ENCODE measurements around the gene SOCS7. TPM values are rescaled to one million over a fixed set of nuclear protein-coding genes. Genes with fewer than 3 reads are reported as not detected.

SOCS7 gene
- total RNA-seq, 1 experiment from 2014 or later: 29.2 TPM

DNA sequence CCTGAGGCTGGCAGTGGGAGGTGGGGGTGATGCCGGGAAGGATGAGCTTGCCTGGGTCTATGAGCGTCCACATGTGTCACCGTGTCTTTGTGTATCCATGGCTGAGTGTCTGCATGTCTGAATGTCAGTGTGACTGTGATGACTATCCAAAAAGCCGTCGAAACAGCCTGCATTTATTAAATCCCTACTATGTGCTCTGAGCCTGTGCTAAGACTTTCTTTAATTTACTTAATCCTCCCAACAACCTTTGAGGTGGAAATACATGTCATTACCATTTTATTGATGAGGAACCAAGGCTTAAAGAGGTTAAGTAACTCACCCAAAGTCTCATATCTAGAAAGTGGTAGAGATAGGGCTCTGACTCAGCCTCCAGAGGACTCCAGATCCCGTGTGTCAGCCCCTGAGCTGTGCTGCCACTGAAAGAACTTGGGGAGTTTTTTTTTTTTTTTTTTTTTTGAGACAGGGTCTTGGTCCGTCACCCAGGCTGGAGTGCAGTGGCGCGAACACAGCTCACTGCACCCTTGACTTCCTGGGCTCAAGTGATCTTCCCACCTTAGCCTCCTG is 96.6 kb downstream of the SOCS7 start:
- H3K4me1 ChIP-seq: peaks cover 59% of the 10 kb centered on the region
- no peaks in the 10 kb centered on the region for H3K27me3 ChIP-seq (replicated peaks; ENCODE audit: control insufficient read depth, insufficient read depth, low read length)
- H3K4me3 ChIP-seq (ENCODE audit: low read depth, low read length): no peak overlapping the region
- POLR2A ChIA-PET: no interaction called here
- TF ChIP-seq, protein P1, sequence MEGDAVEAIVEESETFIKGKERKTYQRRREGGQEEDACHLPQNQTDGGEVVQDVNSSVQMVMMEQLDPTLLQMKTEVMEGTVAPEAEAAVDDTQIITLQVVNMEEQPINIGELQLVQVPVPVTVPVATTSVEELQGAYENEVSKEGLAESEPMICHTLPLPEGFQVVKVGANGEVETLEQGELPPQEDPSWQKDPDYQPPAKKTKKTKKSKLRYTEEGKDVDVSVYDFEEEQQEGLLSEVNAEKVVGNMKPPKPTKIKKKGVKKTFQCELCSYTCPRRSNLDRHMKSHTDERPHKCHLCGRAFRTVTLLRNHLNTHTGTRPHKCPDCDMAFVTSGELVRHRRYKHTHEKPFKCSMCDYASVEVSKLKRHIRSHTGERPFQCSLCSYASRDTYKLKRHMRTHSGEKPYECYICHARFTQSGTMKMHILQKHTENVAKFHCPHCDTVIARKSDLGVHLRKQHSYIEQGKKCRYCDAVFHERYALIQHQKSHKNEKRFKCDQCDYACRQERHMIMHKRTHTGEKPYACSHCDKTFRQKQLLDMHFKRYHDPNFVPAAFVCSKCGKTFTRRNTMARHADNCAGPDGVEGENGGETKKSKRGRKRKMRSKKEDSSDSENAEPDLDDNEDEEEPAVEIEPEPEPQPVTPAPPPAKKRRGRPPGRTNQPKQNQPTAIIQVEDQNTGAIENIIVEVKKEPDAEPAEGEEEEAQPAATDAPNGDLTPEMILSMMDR (IDR thresholded peaks at IDR 0.05; ENCODE audit: insufficient read depth in 1 of 2, low read depth in 1 of 2, low read length in 1 of 2, severe bottlenecking in 1 of 2, unreplicated experiment in 1 of 2): no peak
- DNase-seq: no peak
- Mint-ChIP-seq H3K27ac (ENCODE audit: unreplicated experiment) (peak overlapping the region; percentile 72), H3K36me3 (ENCODE audit: insufficient read depth, unreplicated experiment) (peaks cover 19% of the 10 kb centered on the region), H3K4me3 (ENCODE audit: unreplicated experiment) (no peak overlapping the region), H3K27me3 (ENCODE audit: insufficient read depth, unreplicated experiment) (peaks cover 5% of the 10 kb centered on the region), H3K4me1 (ENCODE audit: low read depth, unreplicated experiment) (peaks cover 28% of the 10 kb centered on the region), H3K9me3 (ENCODE audit: unreplicated experiment) (no peaks in the 10 kb centered on the region)
- H3K9me3 ChIP-seq: no peaks in the 10 kb centered on the region
- BruUV-seq (replicated peaks): no TSS peak
- CTCF ChIA-PET: interaction anchor here (0.6 to 0.7 kb wide), 3 partner anchors 15 to 25 kb away, joined by 3 to 4 read pairs (median 3); no protein-coding TSS in a partner anchor
- intact Hi-C loops (cut with micrococcal nuclease; ENCODE audit: unreplicated experiment): no loop called here
- no peaks in the 10 kb centered on the region for H3K36me3 ChIP-seq (ENCODE audit: control insufficient read depth, insufficient read depth, low read length)

DNA sequence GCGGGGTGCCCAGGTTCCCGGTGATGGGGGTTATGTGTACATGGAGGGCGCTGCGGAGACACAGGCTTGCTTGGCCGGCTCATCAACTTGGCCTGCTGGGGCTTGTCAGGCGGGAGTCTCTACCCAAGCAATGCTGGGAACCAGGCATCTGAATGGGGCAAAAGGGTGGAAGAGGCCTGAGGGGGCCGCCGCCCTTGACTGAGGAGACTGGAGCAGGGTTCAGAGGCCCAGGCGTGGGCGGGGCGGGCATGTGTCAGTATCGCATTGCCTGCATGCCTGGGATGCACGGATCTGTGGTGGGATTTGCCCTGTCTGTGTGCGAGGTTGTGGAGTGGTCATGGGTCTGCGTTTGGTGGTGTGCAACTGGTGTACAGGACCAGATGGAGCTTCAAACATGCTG is 97.7 kb downstream of the SOCS7 start:
- TF ChIP-seq, protein P1 (IDR thresholded peaks at IDR 0.05; ENCODE audit: insufficient read depth in 1 of 2, low read depth in 1 of 2, low read length in 1 of 2, severe bottlenecking in 1 of 2, unreplicated experiment in 1 of 2): no peak
- H3K4me3 ChIP-seq (ENCODE audit: low read depth, low read length): no peak overlapping the region
- peak; percentile 81 to 96 for DNase-seq
- no peaks in the 10 kb centered on the region for H3K27me3 ChIP-seq (replicated peaks; ENCODE audit: control insufficient read depth, insufficient read depth, low read length)
- Mint-ChIP-seq H3K27me3 (ENCODE audit: insufficient read depth, unreplicated experiment) (peaks cover 6% of the 10 kb centered on the region), H3K27ac (ENCODE audit: unreplicated experiment) (peak overlapping the region; percentile 97), H3K9me3 (ENCODE audit: unreplicated experiment) (no peaks in the 10 kb centered on the region), H3K4me1 (ENCODE audit: low read depth, unreplicated experiment) (peaks cover 30% of the 10 kb centered on the region), H3K4me3 (ENCODE audit: unreplicated experiment) (peak overlapping the region; percentile 68), H3K36me3 (ENCODE audit: insufficient read depth, unreplicated experiment) (peaks cover 22% of the 10 kb centered on the region)
- no TSS peak for BruUV-seq (replicated peaks)
- ChIA-PET CTCF (no interaction called here), POLR2A (no interaction called here)
- no peaks in the 10 kb centered on the region for H3K36me3 ChIP-seq (ENCODE audit: control insufficient read depth, insufficient read depth, low read length)
- intact Hi-C loops (cut with micrococcal nuclease; ENCODE audit: unreplicated experiment): no loop called here
- peaks cover 57% of the 10 kb centered on the region for H3K4me1 ChIP-seq
- no peaks in the 10 kb centered on the region for H3K9me3 ChIP-seq

DNA sequence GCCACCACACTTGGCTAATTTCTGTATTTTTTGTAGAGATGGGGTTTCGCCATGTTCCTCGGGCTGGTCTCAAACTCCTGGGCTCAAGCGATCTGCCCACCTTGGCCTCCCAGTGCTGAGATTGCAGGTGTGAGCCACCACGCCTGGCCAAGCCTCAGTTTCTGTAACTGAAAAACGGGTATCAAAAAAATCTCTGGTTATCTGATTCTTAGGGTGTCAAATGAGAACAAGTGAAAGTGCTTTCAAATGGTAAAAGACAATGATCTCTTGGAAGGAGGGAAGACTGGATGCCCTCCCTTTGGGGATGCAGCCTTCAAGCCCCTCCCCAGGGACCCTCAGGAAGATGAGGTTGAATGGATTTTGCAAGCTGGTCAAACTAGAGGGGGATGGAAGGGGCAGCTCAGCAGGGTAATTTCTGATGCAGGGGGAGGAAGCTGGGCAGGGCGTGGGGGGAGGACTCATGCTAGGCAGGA is 98.9 kb downstream of the SOCS7 start:
- DNase-seq: no peak
- H3K4me1 Mint-ChIP-seq (ENCODE audit: low read depth, unreplicated experiment): peaks cover 39% of the 10 kb centered on the region
- TF ChIP-seq, protein P1 (IDR thresholded peaks at IDR 0.05; ENCODE audit: insufficient read depth in 1 of 2, low read depth in 1 of 2, low read length in 1 of 2, severe bottlenecking in 1 of 2, unreplicated experiment in 1 of 2): no peak
- ChIA-PET POLR2A (interaction anchor here (0.5 kb wide), 1 partner anchor 123 kb away, joined by 5 read pairs; no protein-coding TSS in a partner anchor), CTCF (interaction anchor here (0.7 to 0.9 kb wide), 2 partner anchors 20 to 108 kb away, joined by 4 to 5 read pairs; no protein-coding TSS in a partner anchor)
- peaks cover 22% of the 10 kb centered on the region for H3K36me3 Mint-ChIP-seq (ENCODE audit: insufficient read depth, unreplicated experiment)
- no peaks in the 10 kb centered on the region for H3K27me3 ChIP-seq (replicated peaks; ENCODE audit: control insufficient read depth, insufficient read depth, low read length)
- H3K9me3 Mint-ChIP-seq (ENCODE audit: unreplicated experiment): no peaks in the 10 kb centered on the region
- peak overlapping the region; percentile 94 for H3K4me3 Mint-ChIP-seq (ENCODE audit: unreplicated experiment)
- intact Hi-C loops (cut with micrococcal nuclease; ENCODE audit: unreplicated experiment): no loop called here
- H3K4me3 ChIP-seq (ENCODE audit: low read depth, low read length): no peak overlapping the region
- peaks cover 63% of the 10 kb centered on the region for H3K4me1 ChIP-seq
- TSS peak; percentile 13 for BruUV-seq (replicated peaks)
- peak overlapping the region; percentile 97 for H3K27ac Mint-ChIP-seq (ENCODE audit: unreplicated experiment)
- H3K27me3 Mint-ChIP-seq (ENCODE audit: insufficient read depth, unreplicated experiment): peaks cover 8% of the 10 kb centered on the region
- no peaks in the 10 kb centered on the region for H3K9me3 ChIP-seq
- H3K36me3 ChIP-seq (ENCODE audit: control insufficient read depth, insufficient read depth, low read length): no peaks in the 10 kb centered on the region

Data from Caco-2 (cell line).